ENCODE results near the gene SPG7.

DNA sequence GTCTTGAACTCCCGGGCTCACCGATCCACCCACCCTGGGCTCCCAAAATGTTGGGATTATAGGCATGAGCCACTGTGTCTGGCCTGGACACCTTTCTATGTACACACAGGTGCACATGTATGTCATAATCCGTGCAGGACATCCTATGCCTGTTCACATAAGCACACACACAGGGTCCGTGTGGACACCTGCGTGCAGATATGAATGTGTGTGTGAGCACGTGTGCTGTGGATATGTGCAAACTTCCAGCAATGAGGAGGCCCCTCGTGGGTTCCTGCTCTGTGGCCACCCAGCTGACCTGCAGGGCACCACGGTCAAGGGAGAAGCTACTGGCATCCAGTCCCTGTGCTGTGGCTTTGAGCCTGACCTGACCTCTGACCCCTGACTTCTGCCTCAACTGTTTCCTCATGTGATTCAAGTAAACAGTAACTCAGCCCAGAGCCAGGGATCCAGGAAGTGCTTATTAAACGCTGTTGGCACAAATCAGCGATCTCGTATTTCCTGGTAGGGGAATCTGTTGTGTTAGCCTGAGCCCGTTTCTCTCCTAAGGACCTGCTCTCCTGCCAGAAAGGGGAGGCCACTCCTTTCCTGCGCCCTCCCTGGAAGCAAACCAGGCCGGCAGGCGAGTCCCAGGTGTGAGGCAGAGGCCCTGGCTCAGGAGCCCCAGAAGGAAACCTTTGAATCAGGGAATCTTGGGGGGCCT lies 73.8 kb downstream of the SPG7 start:
- no peak for TF ChIP-seq ZC3H11A (IDR thresholded peaks at IDR 0.05)
- TF ChIP-seq KDM1A (IDR thresholded peaks at IDR 0.05; ENCODE audit: low read depth): no peak
- TF ChIP-seq, protein P1, sequence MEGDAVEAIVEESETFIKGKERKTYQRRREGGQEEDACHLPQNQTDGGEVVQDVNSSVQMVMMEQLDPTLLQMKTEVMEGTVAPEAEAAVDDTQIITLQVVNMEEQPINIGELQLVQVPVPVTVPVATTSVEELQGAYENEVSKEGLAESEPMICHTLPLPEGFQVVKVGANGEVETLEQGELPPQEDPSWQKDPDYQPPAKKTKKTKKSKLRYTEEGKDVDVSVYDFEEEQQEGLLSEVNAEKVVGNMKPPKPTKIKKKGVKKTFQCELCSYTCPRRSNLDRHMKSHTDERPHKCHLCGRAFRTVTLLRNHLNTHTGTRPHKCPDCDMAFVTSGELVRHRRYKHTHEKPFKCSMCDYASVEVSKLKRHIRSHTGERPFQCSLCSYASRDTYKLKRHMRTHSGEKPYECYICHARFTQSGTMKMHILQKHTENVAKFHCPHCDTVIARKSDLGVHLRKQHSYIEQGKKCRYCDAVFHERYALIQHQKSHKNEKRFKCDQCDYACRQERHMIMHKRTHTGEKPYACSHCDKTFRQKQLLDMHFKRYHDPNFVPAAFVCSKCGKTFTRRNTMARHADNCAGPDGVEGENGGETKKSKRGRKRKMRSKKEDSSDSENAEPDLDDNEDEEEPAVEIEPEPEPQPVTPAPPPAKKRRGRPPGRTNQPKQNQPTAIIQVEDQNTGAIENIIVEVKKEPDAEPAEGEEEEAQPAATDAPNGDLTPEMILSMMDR (IDR thresholded peaks at IDR 0.05): no peak
- no peak for TF ChIP-seq POLR2A (IDR thresholded peaks at IDR 0.05; ENCODE audit: low read length)
- TF ChIP-seq SMC3 (IDR thresholded peaks at IDR 0.05): no peak
- no peak for TF ChIP-seq KDM5A (IDR thresholded peaks at IDR 0.05)
